SK-N-SH (cell line): Measurements from ENCODE around the gene HEBP1. TPM values are rescaled to one million over a fixed set of nuclear protein-coding genes. Genes with fewer than 3 reads are reported as not detected.

Source experiments
- CTCF ChIA-PET: fragments of 300-600, 350-600 bp; formaldehyde crosslinking; extraction: SDS; loops from one replicate; lab custom pipeline; 2021; lab: Yijun Ruan, JAX
- POLR2A ChIA-PET: fragments of 350-600 bp; sonication (Branson Sonifier 250); formaldehyde crosslinking; extraction: SDS; loops from one replicate; lab custom pipeline; 2020; ENCODE audit warnings: antibody characterized with exemption, inconsistent platforms; lab: Yijun Ruan, JAX
- DNase-seq: peaks from one replicate; pipeline ENCODE4 v3.0.0; 2012
- H2AFZ ChIP-seq: fragments of 200-600 bp; sonication (generic); 2 replicates; pipeline ENCODE4 v1.8.1; 2016; ENCODE audit warnings: antibody characterized with exemption, mild to moderate bottlenecking, low read depth
- H3F3A ChIP-seq: fragments of 200-600 bp; sonication (generic); replicated peaks from 2 replicates; pipeline ENCODE3; 2016; ENCODE audit warnings: antibody characterized with exemption, mild to moderate bottlenecking; ENCODE audit not compliant: insufficient read depth
- H3K27ac ChIP-seq, 2 experiments: fragments of 200-500 bp in 1 of 2; fragments of 200-600 bp in 1 of 2; sonication (Bioruptor generic) in 1 of 2; sonication (generic), shearing (Covaris generic) in 1 of 2; 2 replicates each; pipeline versions ENCODE4 v1.5.1 to v1.6.1; 2014 to 2016; ENCODE audit warnings: low read depth in 2 of 2, inconsistent platforms in 1 of 2, low read length in 1 of 2, mild to moderate bottlenecking in 1 of 2, mixed read lengths in 1 of 2
- H3K27me3 ChIP-seq: fragments of 200-600 bp; sonication (generic), shearing (Covaris generic); 2 replicates; pipeline ENCODE4 v1.6.1; 2016; ENCODE audit warnings: mixed run types; ENCODE audit not compliant: insufficient read depth
- H3K36me3 ChIP-seq, 2 experiments: fragments of 200-500 bp in 1 of 2; fragments of 200-600 bp in 1 of 2; sonication (Bioruptor generic) in 1 of 2; sonication (generic) in 1 of 2; replicated peaks in 1 of 2; 2 replicates each; pipeline versions ENCODE3 to v1.5.1; 2014 to 2016; ENCODE audit warnings: low read length in 1 of 2, mild to moderate bottlenecking in 1 of 2; ENCODE audit not compliant: insufficient read depth in 2 of 2, control insufficient read depth in 1 of 2
- H3K4me1 ChIP-seq, 2 experiments: fragments of 200-500 bp in 1 of 2; fragments of 200-600 bp in 1 of 2; sonication (Bioruptor generic) in 1 of 2; sonication (generic), shearing (Covaris generic) in 1 of 2; 2 replicates each; pipeline versions ENCODE4 v1.5.1 to v1.6.1; 2014 to 2016; ENCODE audit warnings: low read depth in 1 of 2, low read length in 1 of 2, mixed run types in 1 of 2; ENCODE audit not compliant: insufficient read depth in 2 of 2, control insufficient read depth in 1 of 2
- H3K4me2 ChIP-seq: fragments of 200-600 bp; sonication (generic), shearing (Covaris generic); 2 replicates; pipeline ENCODE4 v1.6.1; 2017; ENCODE audit warnings: mixed run types
- H3K4me3 ChIP-seq, 2 experiments: fragments of 200-500 bp in 1 of 2; fragments of 200-600 bp in 1 of 2; sonication (Bioruptor generic) in 1 of 2; sonication (generic), shearing (Covaris generic) in 1 of 2; 2 replicates each; pipeline versions ENCODE4 v1.5.1 to v1.8.1; 2014 to 2016; ENCODE audit warnings: low read depth in 2 of 2, inconsistent platforms in 1 of 2, low read length in 1 of 2, mild to moderate bottlenecking in 1 of 2, mixed read lengths in 1 of 2, moderate library complexity in 1 of 2
- H3K79me2 ChIP-seq: fragments of 200-600 bp; sonication (generic); 2 replicates; pipeline ENCODE4 v1.8.1; 2017; ENCODE audit warnings: mild to moderate bottlenecking; ENCODE audit not compliant: insufficient read depth
- H3K9ac ChIP-seq: fragments of 200-600 bp; sonication (generic); 2 replicates; pipeline ENCODE4 v1.6.1; 2017; ENCODE audit warnings: mixed run types
- H3K9me2 ChIP-seq: fragments of 200-600 bp; sonication (generic); 2 replicates; pipeline ENCODE4 v1.6.1; 2017; ENCODE audit warnings: mixed run types
- H3K9me3 ChIP-seq: fragments of 200-600 bp; sonication (generic); 2 replicates; pipeline ENCODE4 v1.6.1; 2017; ENCODE audit warnings: mixed run types, mild to moderate bottlenecking, moderate library complexity
- H4K20me1 ChIP-seq: fragments of 200-600 bp; sonication (generic); 2 replicates; pipeline ENCODE4 v1.6.1; 2017; ENCODE audit warnings: mild to moderate bottlenecking, mixed run types; ENCODE audit not compliant: insufficient read depth
- CHD2 ChIP-seq: fragments of 150-350 bp; IDR thresholded peaks from 2 replicates; pipeline ENCODE4 v1.6.1; 2018; ENCODE audit warnings: low read length; ENCODE audit not compliant: partially characterized antibody
- EZH2phosphoT487 ChIP-seq: fragments of 200-600 bp; sonication (generic); IDR thresholded peaks from 2 replicates; pipeline ENCODE4 v1.6.1; 2017; ENCODE audit warnings: low read depth, mixed run types, mild to moderate bottlenecking, antibody characterized with exemption, moderate library complexity, borderline replicate concordance
- FOXM1 ChIP-seq: IDR thresholded peaks from 2 replicates; pipeline ENCODE4 v1.4.0; 2012; ENCODE audit warnings: low read depth, mild to moderate bottlenecking
- GABPA ChIP-seq: IDR thresholded peaks from 2 replicates; pipeline ENCODE4 v1.4.0; 2012; ENCODE audit warnings: low read depth, mild to moderate bottlenecking
- GATA2 ChIP-seq: sonication (generic); formaldehyde crosslinking; IDR thresholded peaks from 2 replicates; pipeline ENCODE4 v1.5.0; 2020; ENCODE audit warnings: mild to moderate bottlenecking, missing genetic modification reagents
- JUND ChIP-seq: IDR thresholded peaks from 2 replicates; pipeline ENCODE4 v1.4.0; 2012
- MXI1 ChIP-seq: IDR thresholded peaks from 2 replicates; pipeline ENCODE4 v1.6.1; 2012; ENCODE audit warnings: mild to moderate bottlenecking, low read depth, low read length, improper control_type of control experiment
- NFIC ChIP-seq: IDR thresholded peaks from 2 replicates; pipeline ENCODE4 v1.4.0; 2012; ENCODE audit warnings: borderline replicate concordance
- NRF1 ChIP-seq: IDR thresholded peaks from 2 replicates; pipeline ENCODE4 v1.6.1; 2012; ENCODE audit warnings: low read depth, mild to moderate bottlenecking, low read length
- RAD21 ChIP-seq: IDR thresholded peaks from 2 replicates; pipeline ENCODE4 v1.6.1; 2012; ENCODE audit warnings: mild to moderate bottlenecking, low read length
- RFX5 ChIP-seq: IDR thresholded peaks from 2 replicates; pipeline ENCODE4 v1.6.1; 2012; ENCODE audit warnings: mild to moderate bottlenecking, improper control_type of control experiment, low read length
- TAF1 ChIP-seq: IDR thresholded peaks from 2 replicates; pipeline ENCODE4 v1.6.1; 2012; ENCODE audit warnings: low read depth, mild to moderate bottlenecking, low read length, moderate library complexity, borderline replicate concordance
- YY1 ChIP-seq: IDR thresholded peaks from 2 replicates; pipeline ENCODE4 v1.4.0; 2012; ENCODE audit warnings: low read depth, mild to moderate bottlenecking
- WGBS: methylation state at CpG from one replicate; pipeline ENCODE4 v1.1.6; 2017; ENCODE audit warnings: low lambda C conversion rate; 5-methylcytosine and 5-hydroxymethylcytosine counted together
- polyA plus RNA-seq, 3 experiments: library from polyadenylated mRNA; depleted of rRNA; stranded (reverse); fragments of >200 nt; gene quantifications; 2 replicates each; pipeline ENCODE4 v1.2.3, GENCODE V29; 2012
- TF ChIP-seq, protein P1 (sequence below): IDR thresholded peaks from 2 replicates; pipeline ENCODE4 v1.4.0; 2012; ENCODE audit warnings: low read depth, borderline replicate concordance

Gene HEBP1
- polyA plus RNA-seq, 1 of the 3 experiments (the other 2 are of a cell fraction) = 17.9 TPM

DNA sequence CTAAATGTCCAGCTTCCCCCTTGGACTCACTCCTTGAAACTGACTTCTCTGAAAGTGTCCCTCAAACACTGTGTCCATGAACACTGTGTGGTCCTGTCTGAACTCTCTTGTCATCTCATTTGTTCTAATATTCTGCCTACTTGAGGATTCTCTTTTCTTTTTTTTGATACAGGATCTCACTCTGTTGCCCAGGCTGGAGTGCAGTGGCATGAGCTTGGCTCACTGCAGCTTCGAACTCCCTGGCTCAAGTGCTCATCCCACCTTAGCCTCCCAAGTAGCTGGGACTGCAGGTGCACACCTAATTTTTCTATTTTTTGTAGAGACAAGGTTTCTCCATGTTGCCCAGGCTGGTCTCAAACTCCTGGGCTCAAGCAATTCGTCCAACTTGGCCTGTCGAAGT lies 4.9 kb upstream of the HEBP1 start:
- H3K9ac ChIP-seq = no peak overlapping the region
- H3K36me3 ChIP-seq = no peaks in the 10 kb centered on the region
- H3K4me2 ChIP-seq = no peak overlapping the region
- 44% methylated on average over 3 of the region's 3 CpGs for WGBS
- H3K27ac ChIP-seq = no peak overlapping the region
- ChIA-PET POLR2A (no interaction called here), CTCF (no interaction called here)
- no peak overlapping the region for H3K4me3 ChIP-seq
- H2AFZ ChIP-seq = no peak overlapping the region
- H3K9me3 ChIP-seq = no peaks in the 10 kb centered on the region
- 0 out of 2 replicates have a peak, but pooled peaks cover 4% of the 10 kb centered on the region for H3K79me2 ChIP-seq
- H3K27me3 ChIP-seq = no peaks in the 10 kb centered on the region
- H4K20me1 ChIP-seq = no peaks in the 10 kb centered on the region
- no peak for DNase-seq
- peaks cover 0 to 4% of the 10 kb centered on the region in 2 experiments; a peak in 1 of 4 replicates for H3K4me1 ChIP-seq
- H3K9me2 ChIP-seq = no peaks in the 10 kb centered on the region
- TF ChIP-seq, protein P1, sequence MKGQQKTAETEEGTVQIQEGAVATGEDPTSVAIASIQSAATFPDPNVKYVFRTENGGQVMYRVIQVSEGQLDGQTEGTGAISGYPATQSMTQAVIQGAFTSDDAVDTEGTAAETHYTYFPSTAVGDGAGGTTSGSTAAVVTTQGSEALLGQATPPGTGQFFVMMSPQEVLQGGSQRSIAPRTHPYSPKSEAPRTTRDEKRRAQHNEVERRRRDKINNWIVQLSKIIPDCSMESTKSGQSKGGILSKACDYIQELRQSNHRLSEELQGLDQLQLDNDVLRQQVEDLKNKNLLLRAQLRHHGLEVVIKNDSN = no peak
- TF ChIP-seq NFIC (no peak), NRF1 (no peak), JUND (no peak), GABPA (no peak), FOXM1 (no peak), TAF1 (no peak), MXI1 (no peak), CHD2 (no peak), GATA2 (CRISPR knock-in tag) (no peak)
- peaks cover 5% of the 10 kb centered on the region for H3F3A ChIP-seq

DNA sequence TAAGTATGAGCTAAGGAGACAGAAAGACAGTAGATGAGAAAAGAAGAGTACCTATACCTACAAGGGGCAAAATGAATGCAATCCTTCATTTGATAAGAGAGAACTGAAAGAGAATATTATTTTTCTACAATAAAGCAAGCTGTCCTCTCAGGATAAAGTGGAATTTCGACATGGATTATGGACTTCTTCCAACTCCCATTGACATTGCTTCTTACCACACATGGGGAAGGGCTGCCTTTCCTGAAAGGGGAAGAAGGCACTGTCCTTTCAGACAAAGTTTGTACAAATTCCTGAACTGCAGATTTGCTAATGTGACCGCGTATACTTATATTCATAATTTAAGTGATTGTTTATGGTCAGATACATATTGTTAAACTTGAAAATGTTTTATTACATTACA lies 4.3 kb upstream of the HEBP1 start:
- Histone ChIP-seq H3K27me3 (no peaks in the 10 kb centered on the region), H3F3A (peaks cover 5% of the 10 kb centered on the region), H3K36me3 (no peaks in the 10 kb centered on the region), H3K9me2 (no peaks in the 10 kb centered on the region), H2AFZ (no peak overlapping the region), H3K27ac (no peak overlapping the region), H3K4me1 (peaks cover 0 to 9% of the 10 kb centered on the region in 2 experiments; a peak in 2 of 4 replicates), H3K4me3 (no peak overlapping the region), H3K9ac (no peak overlapping the region), H3K79me2 (peaks cover 10% of the 10 kb centered on the region; the same call in 1 of the 2 replicates), H4K20me1 (no peaks in the 10 kb centered on the region)
- ChIA-PET CTCF (no interaction called here), POLR2A (no interaction called here)
- 96% methylated on average over 3 of the region's 3 CpGs for WGBS
- no peak for DNase-seq
- no peak for TF ChIP-seq YY1
- TF ChIP-seq RFX5 = no peak
- TF ChIP-seq EZH2phosphoT487 = no peak
- TF ChIP-seq RAD21 = no peak
- TF ChIP-seq, all 33 proteins: peak for 0
- no peaks in the 10 kb centered on the region for H3K9me3 ChIP-seq
- no peak overlapping the region for H3K4me2 ChIP-seq
